Heart right ventricle (tissue), 16 donors: Measurements from ENCODE around the gene HSPA4. TPM values are rescaled to one million over a fixed set of nuclear protein-coding genes. Genes with fewer than 3 reads are reported as not detected.
A peak's percentile ranks its signal among the peaks of the same experiment; 100 is the strongest.

Source experiments
- ATAC-seq, 8 donors: fragments of 200-7000 bp; cut with Tn5 transposase; one replicate each; pipeline ENCODE4 v1.9.1; 2020; ENCODE audit warnings: mild to moderate bottlenecking in 8 of 8, moderate library complexity in 8 of 8, moderate number of reproducible peaks in 1 of 8
- DNase-seq, 2 donors: peaks; one replicate each; pipeline ENCODE4 v3.0.0-alpha.2; 2020
- H3K27ac ChIP-seq, 10 donors: fragments of 200-600 bp; sonication (generic) in 2 of 10; one replicate each; pipeline versions ENCODE4 v1.5.0 to v1.8.0; 2020 to 2022; ENCODE audit warnings: mild to moderate bottlenecking in 3 of 10
- H3K27me3 ChIP-seq, 7 donors: fragments of 200-600 bp; one replicate each; pipeline ENCODE4 v1.8.0; 2021 to 2022; ENCODE audit warnings: mild to moderate bottlenecking in 2 of 7
- H3K36me3 ChIP-seq, 9 donors: fragments of 200-600 bp; sonication (generic) in 1 of 9; one replicate each; pipeline versions ENCODE4 v1.5.0 to v1.8.0; 2020 to 2022; ENCODE audit warnings: mild to moderate bottlenecking in 2 of 9
- H3K4me1 ChIP-seq, 9 donors: fragments of 200-600 bp; sonication (generic) in 1 of 9; one replicate each; pipeline versions ENCODE4 v1.5.0 to v1.8.0; 2020 to 2022; ENCODE audit warnings: mild to moderate bottlenecking in 4 of 9
- H3K4me3 ChIP-seq, 10 donors: fragments of 200-600 bp; sonication (generic) in 2 of 10; one replicate each; pipeline versions ENCODE4 v1.5.0 to v1.8.0; 2020 to 2022; ENCODE audit warnings: mild to moderate bottlenecking in 7 of 10, moderate library complexity in 2 of 10
- H3K9me3 ChIP-seq, 11 donors: fragments of 200-600 bp in 10 of 11; sonication (generic) in 2 of 11; one replicate each; pipeline versions ENCODE4 v1.5.0 to v1.8.0; 2013 to 2022; ENCODE audit warnings: mild to moderate bottlenecking in 2 of 11, control low read depth in 1 of 11, moderate library complexity in 1 of 11
- WGBS, 2 donors: extraction: QIAGEN DNeasy Blood & Tissue Kit; methylation state at CpG; one replicate each; pipeline ENCODE4 v1.1.7; 2013; ENCODE audit warnings: inconsistent platforms in 1 of 2; 5-methylcytosine and 5-hydroxymethylcytosine counted together
- intact Hi-C, 10 donors: fragments of 100-400 bp; cut with DNase I; formaldehyde crosslinking; loops; one replicate each; pipeline versions ENCODE4 v1.11.1 to v1.14.2; 2022
- polyA plus RNA-seq, 2 donors: library from polyadenylated mRNA; stranded (reverse); fragments of 200-250 nt; gene quantifications; one replicate each; pipeline ENCODE4 v1.2.3, GENCODE V29; 2013
- total RNA-seq, 10 donors: library from RNA; stranded (reverse); fragmentation: NEBNext Ultra II Directional in 3 of 10; extraction: Animal tissue kit (Norgen Biotek cat#: 25700) in 3 of 10; gene quantifications; one replicate each; pipeline versions ENCODE4 v1.2.1 to v1.2.4, GENCODE V29; 2021 to 2023
- TF ChIP-seq, protein P1 (sequence below), 9 donors: fragments of 200-600 bp; sonication (generic) in 2 of 9; IDR thresholded peaks; one replicate each; pipeline versions ENCODE4 v1.5.0 to v1.8.0; 2021 to 2022; ENCODE audit warnings: antibody characterized with exemption in 9 of 9, mild to moderate bottlenecking in 5 of 9, moderate library complexity in 1 of 9
- donor health status: Arrhythmogenic right ventricular cardiomyopathy.
- donor health status: ischemic (EF 13 %, LVEDD 7.1; RV severe dilation, severe dysfunction).
- donor health status: healthy with polysubstance abuse.
- donor health status: DM: no; HTN: yes; CAD: no.
- donor health status: DM: no; HTN: no; CAD: no.
- donor health status: ischemic (EF 25% LVEDD 6.9; RV normal size, moderate dysfunction).
- donor health status: ischemic (EF 25% LVEDD 5.7; RV mildly dilated, moderate dysfunction).
- donor health status: healthy.
- donor health status: DM: yes; HTN: yes; CAD: no.
- donor health status: Ischemic cardiomyopathy.
- donor health status: ischemic (EF 35%, LVEDD 5.7; RV mildly dilated, moderate dysfunction).
- donor health status: nonischemic (EF 11% LVEDD 7.7; RV severe dilation, severe dysfunction).
- donor health status: DM: yes; HTN: yes; CAD: no.
- donor health status: PGD.
- donor health status: ischemic (EF 29% LVEDD 5.4; RV normal size, mild dysfunction).
- donor health status: nonischemic (EF 23%, LVEDD 6.1; RV moderate dilation, normal function).

The HSPA4 gene
- total and polyA plus RNA-seq, 12 donors: 44.9 to 179 (median 111) TPM

DNA sequence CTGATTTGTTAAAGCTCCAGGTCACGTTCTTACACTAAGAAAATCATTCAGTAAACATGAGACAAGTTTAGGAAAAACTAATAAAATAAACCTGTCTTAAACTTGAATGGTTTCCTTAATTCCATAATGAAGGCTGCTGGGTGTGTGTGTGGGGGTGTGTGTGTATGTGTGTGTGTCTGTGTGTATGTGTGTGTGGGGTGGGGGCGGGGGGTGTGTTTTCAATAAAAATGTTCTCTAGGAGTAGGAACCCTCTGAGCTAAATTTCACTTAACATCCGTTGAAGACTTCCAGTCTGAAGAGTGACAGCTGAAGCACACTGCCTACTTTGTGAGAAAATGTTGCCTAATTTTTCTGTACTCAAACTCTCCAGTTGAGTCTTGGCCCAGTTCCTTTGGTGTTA is 54.5 kb downstream of the HSPA4 start:
- no peak overlapping the region for H3K4me3 ChIP-seq
- ATAC-seq: no peak
- H3K36me3 ChIP-seq: peaks cover 0 to 45% (median 31%) of the 10 kb centered on the region in 9 donors
- H3K4me1 ChIP-seq: peaks cover 0 to 6% (median under 1%) of the 10 kb centered on the region in 9 donors
- H3K27me3 ChIP-seq: peaks cover 0 to 4% (median 0%) of the 10 kb centered on the region in 7 donors
- no peaks in the 10 kb centered on the region for H3K9me3 ChIP-seq
- DNase-seq: no peak
- intact Hi-C loops: no loop called here
- 85% methylated on average over 3 of the region's 3 CpGs for WGBS, 2 donors
- TF ChIP-seq, protein P1, sequence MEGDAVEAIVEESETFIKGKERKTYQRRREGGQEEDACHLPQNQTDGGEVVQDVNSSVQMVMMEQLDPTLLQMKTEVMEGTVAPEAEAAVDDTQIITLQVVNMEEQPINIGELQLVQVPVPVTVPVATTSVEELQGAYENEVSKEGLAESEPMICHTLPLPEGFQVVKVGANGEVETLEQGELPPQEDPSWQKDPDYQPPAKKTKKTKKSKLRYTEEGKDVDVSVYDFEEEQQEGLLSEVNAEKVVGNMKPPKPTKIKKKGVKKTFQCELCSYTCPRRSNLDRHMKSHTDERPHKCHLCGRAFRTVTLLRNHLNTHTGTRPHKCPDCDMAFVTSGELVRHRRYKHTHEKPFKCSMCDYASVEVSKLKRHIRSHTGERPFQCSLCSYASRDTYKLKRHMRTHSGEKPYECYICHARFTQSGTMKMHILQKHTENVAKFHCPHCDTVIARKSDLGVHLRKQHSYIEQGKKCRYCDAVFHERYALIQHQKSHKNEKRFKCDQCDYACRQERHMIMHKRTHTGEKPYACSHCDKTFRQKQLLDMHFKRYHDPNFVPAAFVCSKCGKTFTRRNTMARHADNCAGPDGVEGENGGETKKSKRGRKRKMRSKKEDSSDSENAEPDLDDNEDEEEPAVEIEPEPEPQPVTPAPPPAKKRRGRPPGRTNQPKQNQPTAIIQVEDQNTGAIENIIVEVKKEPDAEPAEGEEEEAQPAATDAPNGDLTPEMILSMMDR (IDR thresholded peaks at IDR 0.05): no peak
- H3K27ac ChIP-seq: no peak overlapping the region

DNA sequence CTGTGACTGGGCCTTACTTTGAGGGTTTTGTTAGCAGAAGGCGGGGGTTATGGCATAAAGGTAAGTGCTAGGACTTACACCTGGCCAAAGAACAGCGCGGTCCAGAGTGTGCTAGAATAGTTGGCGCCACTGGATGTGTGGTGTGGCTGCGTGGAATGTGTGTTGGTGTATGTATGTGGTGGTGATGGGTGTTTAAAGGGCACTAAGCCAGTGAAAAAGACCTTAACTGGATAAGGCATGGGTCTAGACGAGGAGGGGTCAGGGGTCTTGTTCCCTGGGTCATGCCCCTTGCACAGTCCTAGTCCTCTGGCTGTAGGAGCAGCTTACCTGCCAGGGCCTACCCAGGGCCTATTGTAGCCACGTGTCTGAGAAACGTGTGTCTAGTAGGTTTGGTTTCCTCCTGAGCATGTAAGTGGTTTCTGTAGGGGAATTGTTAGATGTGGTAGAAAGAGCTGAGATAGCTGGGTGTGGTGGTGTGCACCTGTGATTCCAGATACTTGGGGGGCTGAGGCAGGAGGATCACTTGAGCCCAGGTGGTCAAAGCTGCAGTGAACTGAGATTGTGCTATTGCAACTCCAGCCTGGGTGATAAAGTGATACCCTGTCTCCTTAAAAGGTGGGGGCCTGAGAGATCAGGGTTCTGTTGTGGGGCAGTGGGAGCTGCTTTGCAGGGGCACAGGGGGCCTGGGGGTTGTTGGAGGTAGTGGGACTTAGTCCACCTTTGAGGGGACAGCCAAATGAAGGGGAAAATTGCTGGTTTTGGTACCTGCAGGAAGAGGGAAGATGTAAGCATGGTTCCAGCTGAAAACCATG is 55.2 kb downstream of the HSPA4 start:
- intact Hi-C loops: no loop called here
- no peaks in the 10 kb centered on the region for H3K9me3 ChIP-seq
- H3K4me1 ChIP-seq: peaks cover 0 to 9% (median 2%) of the 10 kb centered on the region in 9 donors
- TF ChIP-seq, protein P1 (IDR thresholded peaks at IDR 0.05): no peak
- peaks cover 0 to 7% (median 0%) of the 10 kb centered on the region in 7 donors for H3K27me3 ChIP-seq
- no peak overlapping the region for H3K27ac ChIP-seq
- ATAC-seq (peak in 3 of 8 donors; percentile 21 to 55 (median 21)), DNase-seq (no peak)
- H3K36me3 ChIP-seq: peaks cover 0 to 39% (median 29%) of the 10 kb centered on the region in 9 donors
- no peak overlapping the region for H3K4me3 ChIP-seq
- WGBS, 2 donors: 86% methylated on average over 8 of the region's 8 CpGs

DNA sequence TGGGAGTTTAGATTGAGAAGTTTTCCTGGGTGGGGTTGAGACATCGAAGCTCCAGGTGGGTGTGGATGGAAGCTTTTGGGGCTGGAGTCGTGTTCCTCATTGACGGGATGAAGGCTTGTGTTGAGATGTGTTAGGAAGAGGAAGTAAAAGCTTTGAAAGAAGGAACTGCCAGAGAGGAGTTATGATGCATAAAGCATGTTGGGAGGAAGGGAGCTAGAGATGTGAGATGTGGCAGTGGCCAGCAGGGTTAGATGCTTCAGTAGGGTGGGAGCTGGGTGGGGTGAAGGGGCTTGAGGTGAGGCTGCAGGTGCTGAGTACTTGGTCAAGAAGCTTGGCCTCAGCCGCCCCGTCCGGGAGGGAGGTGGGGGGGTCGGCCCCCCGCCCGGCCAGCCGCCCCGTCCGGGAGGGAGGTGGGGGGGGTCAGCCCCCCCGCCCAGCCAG is 56.7 kb downstream of the HSPA4 start:
- no peak for DNase-seq
- Histone ChIP-seq H3K27ac (no peak overlapping the region), H3K4me3 (no peak overlapping the region), H3K9me3 (no peaks in the 10 kb centered on the region), H3K27me3 (peaks cover 0 to 11% (median 0%) of the 10 kb centered on the region in 7 donors), H3K36me3 (peaks cover 0 to 24% (median 20%) of the 10 kb centered on the region in 9 donors), H3K4me1 (peaks cover 0 to 9% (median 2%) of the 10 kb centered on the region in 9 donors)
- WGBS, 2 donors: 59 to 76% methylated on average over 11 to 12 of the region's 13 CpGs
- TF ChIP-seq, protein P1 (IDR thresholded peaks at IDR 0.05): no peak
- no peak for ATAC-seq
- intact Hi-C loops: no loop called here

DNA sequence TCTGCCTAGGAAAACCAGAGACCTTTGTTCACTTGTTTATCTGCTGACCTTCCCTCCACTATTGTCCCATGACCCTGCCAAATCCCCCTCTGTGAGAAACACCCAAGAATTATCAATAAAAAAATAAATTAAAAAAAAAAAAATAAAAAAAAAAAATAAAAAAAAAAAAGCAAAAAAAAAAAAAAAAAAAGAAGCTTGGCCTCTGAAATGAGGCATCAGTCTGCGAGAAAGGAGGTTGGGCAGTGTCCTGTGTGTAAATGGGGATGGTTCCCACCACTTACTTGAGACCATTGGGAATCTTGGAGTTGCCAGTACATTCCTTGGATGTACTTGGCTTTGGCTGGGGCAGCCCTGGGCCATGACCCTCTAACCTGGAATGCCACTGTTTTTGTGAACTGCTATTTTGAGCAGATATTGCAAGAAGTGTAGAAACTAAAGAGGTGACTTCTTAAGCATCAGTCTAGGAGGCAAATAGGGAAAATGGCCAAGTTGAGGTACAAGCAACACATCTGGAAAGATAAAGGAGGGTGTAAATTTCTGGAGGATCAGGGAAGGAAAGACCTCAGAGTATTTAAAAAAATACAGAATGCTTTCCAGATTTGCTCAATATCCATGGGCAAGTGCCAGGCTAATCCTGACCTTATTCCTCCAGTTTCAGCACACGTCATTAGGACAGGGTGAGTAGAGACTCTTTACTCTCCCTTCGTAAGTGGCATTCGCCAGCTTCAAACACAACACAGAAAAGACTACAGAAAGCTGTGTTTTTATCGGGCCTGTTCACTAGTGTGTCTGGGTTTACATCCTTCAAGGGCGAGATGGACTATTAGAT is 58.1 kb downstream of the HSPA4 start:
- H3K4me1 ChIP-seq: peaks cover 0 to 9% (median 2%) of the 10 kb centered on the region in 9 donors
- TF ChIP-seq, protein P1 (IDR thresholded peaks at IDR 0.05): no peak
- ATAC-seq (peak in 1 of 8 donors; percentile 45), DNase-seq (no peak)
- no peak overlapping the region for H3K4me3 ChIP-seq
- intact Hi-C loops: loop anchor here in 9 of 10 donors (2.0 to 10.0 kb wide), 13 partner anchors 135 to 835 kb away; partner anchors contain the start of gene FSTL4 (in 1 of the 9)
- H3K36me3 ChIP-seq: peaks cover 0 to 10% (median 7%) of the 10 kb centered on the region in 9 donors
- 76 to 87% methylated on average over 6 of the region's 6 CpGs for WGBS, 2 donors
- no peaks in the 10 kb centered on the region for H3K9me3 ChIP-seq
- no peak overlapping the region for H3K27ac ChIP-seq
- peaks cover 0 to 11% (median 0%) of the 10 kb centered on the region in 7 donors for H3K27me3 ChIP-seq
